HEK293 (cell line): Measurements from ENCODE around the gene PBX2.
A peak's percentile ranks its signal among the peaks of the same experiment; 100 is the strongest.

ENCODE experiments used
- BCL11A ChIP-seq: fragments of 450-650 bp; formaldehyde crosslinking; IDR thresholded peaks from 2 replicates; pipeline ENCODE4 v1.5.1; 2016; ENCODE audit warnings: low read depth, missing biosample characterization, missing genetic modification characterization
- EGR2 ChIP-seq: fragments of 450-650 bp; formaldehyde crosslinking; IDR thresholded peaks from 2 replicates; pipeline ENCODE4 v1.5.1; 2016; ENCODE audit warnings: low read depth, missing biosample characterization, missing genetic modification characterization
- GLIS2 ChIP-seq: fragments of 450-650 bp; formaldehyde crosslinking; IDR thresholded peaks from 2 replicates; pipeline ENCODE4 v1.5.1; 2016; ENCODE audit warnings: missing biosample characterization, missing genetic modification characterization
- HOXC10 ChIP-seq: sonication (generic); formaldehyde crosslinking; IDR thresholded peaks from 2 replicates; pipeline ENCODE4 v1.8.1; 2023; ENCODE audit warnings: mild to moderate bottlenecking, missing genetic modification reagents
- HOXD13 ChIP-seq: sonication (generic); formaldehyde crosslinking; IDR thresholded peaks from 2 replicates; pipeline ENCODE4 v1.8.0; 2022; ENCODE audit warnings: missing genetic modification reagents, borderline replicate concordance
- IKZF3 ChIP-seq: fragments of 450-650 bp; IDR thresholded peaks from 2 replicates; pipeline ENCODE4 v1.5.0; 2018; ENCODE audit warnings: missing biosample characterization, mild to moderate bottlenecking, missing genetic modification characterization, moderate library complexity
- INSM2 ChIP-seq: fragments of 450-650 bp; formaldehyde crosslinking; IDR thresholded peaks from 2 replicates; pipeline ENCODE4 v1.5.1; 2016; ENCODE audit warnings: missing biosample characterization, missing genetic modification characterization
- OSR2 ChIP-seq: fragments of 450-650 bp; formaldehyde crosslinking; IDR thresholded peaks from 2 replicates; pipeline ENCODE4 v1.5.1; 2016; ENCODE audit warnings: missing biosample characterization, missing genetic modification characterization
- SETDB1 ChIP-seq: IDR thresholded peaks from one replicate; pipeline ENCODE4 v1.6.1; 2017; ENCODE audit warnings: mild to moderate bottlenecking, low read length, moderate library complexity, mixed read lengths; ENCODE audit not compliant: insufficient read length
- SP7 ChIP-seq: fragments of 450-650 bp; formaldehyde crosslinking; IDR thresholded peaks from 2 replicates; pipeline ENCODE4 v1.5.1; 2016; ENCODE audit warnings: missing biosample characterization, missing genetic modification characterization
- ZBTB1 ChIP-seq: fragments of 450-650 bp; formaldehyde crosslinking; IDR thresholded peaks from 2 replicates; pipeline ENCODE4 v1.5.1; 2016; ENCODE audit warnings: missing biosample characterization, missing genetic modification characterization
- ZBTB17 ChIP-seq: fragments of 450-650 bp; formaldehyde crosslinking; IDR thresholded peaks from 2 replicates; pipeline ENCODE4 v1.5.1; 2016; ENCODE audit warnings: missing biosample characterization, missing genetic modification characterization
- ZFP41 ChIP-seq: fragments of 450-650 bp; formaldehyde crosslinking; IDR thresholded peaks from 2 replicates; pipeline ENCODE4 v1.5.1; 2016; ENCODE audit warnings: missing biosample characterization, missing genetic modification characterization, borderline replicate concordance
- ZIC2 ChIP-seq: fragments of 450-650 bp; formaldehyde crosslinking; IDR thresholded peaks from 2 replicates; pipeline ENCODE4 v1.5.1; 2016; ENCODE audit warnings: missing biosample characterization, missing genetic modification characterization
- ZNF114 ChIP-seq: fragments of 450-650 bp; formaldehyde crosslinking; IDR thresholded peaks from 2 replicates; pipeline ENCODE4 v1.5.0; 2017; ENCODE audit warnings: missing biosample characterization, missing genetic modification characterization
- ZNF155 ChIP-seq: fragments of 450-650 bp; formaldehyde crosslinking; IDR thresholded peaks from 2 replicates; pipeline ENCODE4 v1.5.1; 2016; ENCODE audit warnings: missing biosample characterization, missing genetic modification characterization
- ZNF175 ChIP-seq: fragments of 450-650 bp; formaldehyde crosslinking; IDR thresholded peaks from 2 replicates; pipeline ENCODE4 v1.5.1; 2016; ENCODE audit warnings: missing biosample characterization, missing genetic modification characterization
- ZNF19 ChIP-seq: fragments of 450-650 bp; formaldehyde crosslinking; IDR thresholded peaks from 2 replicates; pipeline ENCODE4; 2016; ENCODE audit warnings: missing biosample characterization, missing genetic modification characterization, low read depth
- ZNF311 ChIP-seq: fragments of 450-650 bp; formaldehyde crosslinking; IDR thresholded peaks from 2 replicates; pipeline ENCODE4 v1.5.1; 2017; ENCODE audit warnings: missing biosample characterization, missing genetic modification characterization, borderline replicate concordance
- ZNF394 ChIP-seq: fragments of 450-650 bp; formaldehyde crosslinking; IDR thresholded peaks from 2 replicates; pipeline ENCODE4 v1.5.1; 2016; ENCODE audit warnings: missing biosample characterization, missing genetic modification characterization, mild to moderate bottlenecking, moderate library complexity, borderline replicate concordance
- ZNF423 ChIP-seq: fragments of 450-650 bp; formaldehyde crosslinking; IDR thresholded peaks from 2 replicates; pipeline ENCODE4 v1.5.1; 2016; ENCODE audit warnings: missing biosample characterization, missing genetic modification characterization
- ZNF513 ChIP-seq: fragments of 450-650 bp; IDR thresholded peaks from 2 replicates; pipeline ENCODE4 v1.5.1; 2018; ENCODE audit warnings: missing biosample characterization, missing genetic modification characterization
- ZNF624 ChIP-seq: fragments of 450-650 bp; formaldehyde crosslinking; IDR thresholded peaks from 2 replicates; pipeline ENCODE4 v1.5.1; 2017; ENCODE audit warnings: missing biosample characterization, missing genetic modification characterization
- ZNF629 ChIP-seq: fragments of 450-650 bp; formaldehyde crosslinking; IDR thresholded peaks from 2 replicates; pipeline ENCODE4 v1.5.1; 2017; ENCODE audit warnings: missing biosample characterization, missing genetic modification characterization
- ZSCAN16 ChIP-seq: fragments of 450-650 bp; formaldehyde crosslinking; IDR thresholded peaks from 2 replicates; pipeline ENCODE4 v1.5.1; 2016; ENCODE audit warnings: missing biosample characterization, missing genetic modification characterization
- ZSCAN23 ChIP-seq: fragments of 450-650 bp; formaldehyde crosslinking; IDR thresholded peaks from 2 replicates; pipeline ENCODE4 v1.5.1; 2016; ENCODE audit warnings: missing biosample characterization, missing genetic modification characterization
- TF ChIP-seq, protein P1 (sequence below): fragments of 450-650 bp; formaldehyde crosslinking; optimal IDR thresholded peaks from 2 replicates; pipeline ENCODE3; 2016; ENCODE audit warnings: missing biosample characterization, mild to moderate bottlenecking, missing genetic modification characterization
- TF ChIP-seq, protein P2 (sequence below): fragments of 450-650 bp; formaldehyde crosslinking; IDR thresholded peaks from 2 replicates; pipeline ENCODE4 v1.5.1; 2016; ENCODE audit warnings: missing biosample characterization, missing genetic modification characterization
- TF ChIP-seq, protein P3 (sequence below): fragments of 450-650 bp; formaldehyde crosslinking; IDR thresholded peaks from 2 replicates; pipeline ENCODE4 v1.5.1; 2017; ENCODE audit warnings: missing biosample characterization, missing genetic modification characterization
- TF ChIP-seq, protein P4 (sequence below): fragments of 450-650 bp; formaldehyde crosslinking; IDR thresholded peaks from 2 replicates; pipeline ENCODE4 v1.5.1; 2016; ENCODE audit warnings: missing biosample characterization, missing genetic modification characterization

PBX2 gene

GRCh38 chr6:32190054-32190851, at the start of gene PBX2 (continued):
- TF ChIP-seq INSM2 (tag by site-specific recombination) (peak; percentile 45; the same call in 1 of the 2 replicates), HOXD13 (CRISPR knock-in tag) (0 out of 2 replicates have a peak, but pooled peaks have one; percentile 56), ZFP41 (no peak), HOXC10 (CRISPR knock-in tag) (no peak), ZNF19 (tag by site-specific recombination) (no peak), ZSCAN23 (tag by site-specific recombination) (no peak), ZNF629 (tag by site-specific recombination) (peak; percentile 70), ZNF155 (no peak), OSR2 (no peak), ZNF175 (tag by site-specific recombination) (no peak), ZNF394 (peak; percentile 97), SP7 (tag by site-specific recombination) (peak; percentile 80), IKZF3 (tag by site-specific recombination) (peak; percentile 87), EGR2 (tag by site-specific recombination) (peak; percentile 95), ZNF423 (tag by site-specific recombination) (peak; percentile 45), ZBTB1 (tag by site-specific recombination) (no peak), BCL11A (tag by site-specific recombination) (peak; percentile 77), ZSCAN16 (tag by site-specific recombination) (no peak), SETDB1 (no peak), ZNF114 (tag by site-specific recombination) (no peak), ZNF624 (tag by site-specific recombination) (no peak), ZIC2 (tag by site-specific recombination) (peak; percentile 91), GLIS2 (peak; percentile 79), ZBTB17 (tag by site-specific recombination) (peak; percentile 74), ZNF513 (tag by site-specific recombination) (peak; percentile 87), ZNF311 (tag by site-specific recombination) (no peak)
- TF ChIP-seq, protein P1, sequence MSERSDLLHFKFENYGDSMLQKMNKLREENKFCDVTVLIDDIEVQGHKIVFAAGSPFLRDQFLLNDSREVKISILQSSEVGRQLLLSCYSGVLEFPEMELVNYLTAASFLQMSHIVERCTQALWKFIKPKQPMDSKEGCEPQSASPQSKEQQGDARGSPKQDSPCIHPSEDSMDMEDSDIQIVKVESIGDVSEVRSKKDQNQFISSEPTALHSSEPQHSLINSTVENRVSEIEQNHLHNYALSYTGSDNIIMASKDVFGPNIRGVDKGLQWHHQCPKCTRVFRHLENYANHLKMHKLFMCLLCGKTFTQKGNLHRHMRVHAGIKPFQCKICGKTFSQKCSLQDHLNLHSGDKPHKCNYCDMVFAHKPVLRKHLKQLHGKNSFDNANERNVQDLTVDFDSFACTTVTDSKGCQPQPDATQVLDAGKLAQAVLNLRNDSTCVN (tag by site-specific recombination), result no peak
- TF ChIP-seq, protein P2, sequence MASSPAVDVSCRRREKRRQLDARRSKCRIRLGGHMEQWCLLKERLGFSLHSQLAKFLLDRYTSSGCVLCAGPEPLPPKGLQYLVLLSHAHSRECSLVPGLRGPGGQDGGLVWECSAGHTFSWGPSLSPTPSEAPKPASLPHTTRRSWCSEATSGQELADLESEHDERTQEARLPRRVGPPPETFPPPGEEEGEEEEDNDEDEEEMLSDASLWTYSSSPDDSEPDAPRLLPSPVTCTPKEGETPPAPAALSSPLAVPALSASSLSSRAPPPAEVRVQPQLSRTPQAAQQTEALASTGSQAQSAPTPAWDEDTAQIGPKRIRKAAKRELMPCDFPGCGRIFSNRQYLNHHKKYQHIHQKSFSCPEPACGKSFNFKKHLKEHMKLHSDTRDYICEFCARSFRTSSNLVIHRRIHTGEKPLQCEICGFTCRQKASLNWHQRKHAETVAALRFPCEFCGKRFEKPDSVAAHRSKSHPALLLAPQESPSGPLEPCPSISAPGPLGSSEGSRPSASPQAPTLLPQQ, result peak; percentile 65; the same call in 1 of the 2 replicates
- TF ChIP-seq, protein P3, sequence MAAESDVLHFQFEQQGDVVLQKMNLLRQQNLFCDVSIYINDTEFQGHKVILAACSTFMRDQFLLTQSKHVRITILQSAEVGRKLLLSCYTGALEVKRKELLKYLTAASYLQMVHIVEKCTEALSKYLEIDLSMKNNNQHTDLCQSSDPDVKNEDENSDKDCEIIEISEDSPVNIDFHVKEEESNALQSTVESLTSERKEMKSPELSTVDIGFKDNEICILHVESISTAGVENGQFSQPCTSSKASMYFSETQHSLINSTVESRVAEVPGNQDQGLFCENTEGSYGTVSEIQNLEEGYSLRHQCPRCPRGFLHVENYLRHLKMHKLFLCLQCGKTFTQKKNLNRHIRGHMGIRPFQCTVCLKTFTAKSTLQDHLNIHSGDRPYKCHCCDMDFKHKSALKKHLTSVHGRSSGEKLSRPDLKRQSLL, result peak; percentile 4; the same call in 1 of the 2 replicates
- TF ChIP-seq, protein P4, sequence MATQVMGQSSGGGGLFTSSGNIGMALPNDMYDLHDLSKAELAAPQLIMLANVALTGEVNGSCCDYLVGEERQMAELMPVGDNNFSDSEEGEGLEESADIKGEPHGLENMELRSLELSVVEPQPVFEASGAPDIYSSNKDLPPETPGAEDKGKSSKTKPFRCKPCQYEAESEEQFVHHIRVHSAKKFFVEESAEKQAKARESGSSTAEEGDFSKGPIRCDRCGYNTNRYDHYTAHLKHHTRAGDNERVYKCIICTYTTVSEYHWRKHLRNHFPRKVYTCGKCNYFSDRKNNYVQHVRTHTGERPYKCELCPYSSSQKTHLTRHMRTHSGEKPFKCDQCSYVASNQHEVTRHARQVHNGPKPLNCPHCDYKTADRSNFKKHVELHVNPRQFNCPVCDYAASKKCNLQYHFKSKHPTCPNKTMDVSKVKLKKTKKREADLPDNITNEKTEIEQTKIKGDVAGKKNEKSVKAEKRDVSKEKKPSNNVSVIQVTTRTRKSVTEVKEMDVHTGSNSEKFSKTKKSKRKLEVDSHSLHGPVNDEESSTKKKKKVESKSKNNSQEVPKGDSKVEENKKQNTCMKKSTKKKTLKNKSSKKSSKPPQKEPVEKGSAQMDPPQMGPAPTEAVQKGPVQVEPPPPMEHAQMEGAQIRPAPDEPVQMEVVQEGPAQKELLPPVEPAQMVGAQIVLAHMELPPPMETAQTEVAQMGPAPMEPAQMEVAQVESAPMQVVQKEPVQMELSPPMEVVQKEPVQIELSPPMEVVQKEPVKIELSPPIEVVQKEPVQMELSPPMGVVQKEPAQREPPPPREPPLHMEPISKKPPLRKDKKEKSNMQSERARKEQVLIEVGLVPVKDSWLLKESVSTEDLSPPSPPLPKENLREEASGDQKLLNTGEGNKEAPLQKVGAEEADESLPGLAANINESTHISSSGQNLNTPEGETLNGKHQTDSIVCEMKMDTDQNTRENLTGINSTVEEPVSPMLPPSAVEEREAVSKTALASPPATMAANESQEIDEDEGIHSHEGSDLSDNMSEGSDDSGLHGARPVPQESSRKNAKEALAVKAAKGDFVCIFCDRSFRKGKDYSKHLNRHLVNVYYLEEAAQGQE (tag by site-specific recombination), result peak; percentile 53; the same call in 1 of the 2 replicates
